ENCODE results near the gene PHF5A. TPM values are rescaled to one million over a fixed set of nuclear protein-coding genes. Genes with fewer than 3 reads are reported as not detected.

PHF5A gene
- total and polyA plus RNA-seq, 2 of the 8 experiments (the other 6 are each of a cell fraction or from before 2014, with no cell fraction given): 119 to 135 TPM

DNA sequence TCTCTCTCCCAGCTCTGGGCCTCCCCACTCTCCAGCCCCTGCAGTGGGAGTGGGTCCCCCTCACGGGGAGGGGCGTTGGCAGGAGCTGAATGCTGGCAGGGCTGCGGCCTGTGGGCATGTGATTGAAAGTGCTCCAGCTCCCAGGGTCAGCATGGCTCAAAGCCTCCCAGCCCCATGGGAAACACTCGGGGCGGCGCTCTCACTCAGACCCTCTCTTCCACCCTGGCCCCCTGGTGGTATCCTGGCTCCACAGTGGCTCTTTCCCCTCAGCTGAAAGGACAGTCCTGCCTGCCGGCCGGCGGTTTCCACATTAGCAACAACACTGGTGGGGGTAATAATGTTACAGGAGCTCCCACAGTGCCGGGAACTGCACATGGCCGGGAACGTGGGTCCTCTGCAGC lies 40.3 kb upstream of the PHF5A start:
- no peak overlapping the region for H2BK5ac ChIP-seq (ENCODE audit: low read depth, low read length)
- ChIA-PET POLR2A (ENCODE audit: partially characterized antibody) (interaction anchor here (0.8 to 6.0 kb wide), 5 partner anchors 35 to 128 kb away, joined by 3 to 54 read pairs (median 5); partner anchors contain the start of genes ACO2, PHF5A, POLR3H and TEF), CTCF (ENCODE audit: partially characterized antibody) (interaction anchor here (0.6 to 13.5 kb wide), 8 partner anchors 9 to 110 kb away, joined by 3 to 269 read pairs (median 12); partner anchors contain the start of genes ACO2 and PHF5A)
- TF ChIP-seq, protein P1, sequence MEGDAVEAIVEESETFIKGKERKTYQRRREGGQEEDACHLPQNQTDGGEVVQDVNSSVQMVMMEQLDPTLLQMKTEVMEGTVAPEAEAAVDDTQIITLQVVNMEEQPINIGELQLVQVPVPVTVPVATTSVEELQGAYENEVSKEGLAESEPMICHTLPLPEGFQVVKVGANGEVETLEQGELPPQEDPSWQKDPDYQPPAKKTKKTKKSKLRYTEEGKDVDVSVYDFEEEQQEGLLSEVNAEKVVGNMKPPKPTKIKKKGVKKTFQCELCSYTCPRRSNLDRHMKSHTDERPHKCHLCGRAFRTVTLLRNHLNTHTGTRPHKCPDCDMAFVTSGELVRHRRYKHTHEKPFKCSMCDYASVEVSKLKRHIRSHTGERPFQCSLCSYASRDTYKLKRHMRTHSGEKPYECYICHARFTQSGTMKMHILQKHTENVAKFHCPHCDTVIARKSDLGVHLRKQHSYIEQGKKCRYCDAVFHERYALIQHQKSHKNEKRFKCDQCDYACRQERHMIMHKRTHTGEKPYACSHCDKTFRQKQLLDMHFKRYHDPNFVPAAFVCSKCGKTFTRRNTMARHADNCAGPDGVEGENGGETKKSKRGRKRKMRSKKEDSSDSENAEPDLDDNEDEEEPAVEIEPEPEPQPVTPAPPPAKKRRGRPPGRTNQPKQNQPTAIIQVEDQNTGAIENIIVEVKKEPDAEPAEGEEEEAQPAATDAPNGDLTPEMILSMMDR (IDR thresholded peaks at IDR 0.05; ENCODE audit: control extremely low read depth in 1 of 3, insufficient read depth in 1 of 3, low read depth in 1 of 3, low read length in 3 of 3): peak in 1 of 3 experiments; percentile 9; a peak in 1 of 4 replicates
- no peak for TF ChIP-seq CHD1 (IDR thresholded peaks at IDR 0.05; ENCODE audit: low read depth, low read length)
- peaks cover 4 to 15% (median 13%) of the 10 kb centered on the region in 4 experiments for H3K4me1 ChIP-seq (replicated peaks in 1 of 4; ENCODE audit: control insufficient read depth in 3 of 4, insufficient read depth in 4 of 4, low read length in 3 of 4)
- H3K4ac ChIP-seq (replicated peaks; ENCODE audit: insufficient read length, low read depth, low read length): no peak overlapping the region
- peaks cover 0 to 16% (median 1%) of the 10 kb centered on the region in 4 experiments; a peak in 4 of 8 replicates for H3K36me3 ChIP-seq (ENCODE audit: control insufficient read depth in 2 of 4, insufficient read depth in 4 of 4, low read length in 3 of 4)
- no peak overlapping the region for H3K23ac ChIP-seq (ENCODE audit: insufficient read length)
- no peaks in the 10 kb centered on the region for H3K9me3 ChIP-seq (ENCODE audit: insufficient read depth in 2 of 2, low read depth in 1 of 2, low read length in 1 of 2)
- no peak overlapping the region for H4K91ac ChIP-seq (replicated peaks; ENCODE audit: insufficient read length, low read length)
- no peak overlapping the region for H2BK20ac ChIP-seq (ENCODE audit: low read length)
- H3K27me3 ChIP-seq (replicated peaks in 1 of 4; ENCODE audit: control insufficient read depth in 3 of 4, extremely low read depth in 1 of 4, insufficient read depth in 3 of 4, low read length in 3 of 4): no peaks in the 10 kb centered on the region
- H2AK5ac ChIP-seq (ENCODE audit: low read depth, low read length): no peak overlapping the region
- WGBS, 2 experiments (ENCODE audit: extremely low coverage in 1 of 2, insufficient coverage in 1 of 2, insufficient read length in 1 of 2, insufficient replicate concordance in 2 of 2, low coverage in 1 of 2, low lambda C conversion rate in 2 of 2, missing lambda C conversion rate in 1 of 2): 90% methylated on average over 12 of the region's 12 CpGs; no CpG with 5 or more reads in 1 of the 2 experiments
- FAIRE-seq (no peak), DNase-seq (ENCODE audit: low read depth in 1 of 2, low spot score in 2 of 2) (no peak)
- no peak overlapping the region for H2BK120ac ChIP-seq (replicated peaks; ENCODE audit: low read depth, low read length)
- H2AFZ ChIP-seq (ENCODE audit: low read length): no peak overlapping the region
- peaks cover 4% of the 10 kb centered on the region for H3K79me1 ChIP-seq (ENCODE audit: low read depth, low read length)
- no peak overlapping the region for H3K27ac ChIP-seq (ENCODE audit: low read depth, low read length)
- H3K9ac ChIP-seq (replicated peaks in 1 of 4; ENCODE audit: extremely low read depth in 1 of 4, low read depth in 3 of 4, low read length in 3 of 4): no peak overlapping the region; a peak in 1 of 7 replicates
- H3K4me3 ChIP-seq (ENCODE audit: extremely low read depth in 1 of 4, insufficient read depth in 2 of 4, low read depth in 3 of 4, low read length in 4 of 4): no peak overlapping the region
- peaks cover 0 to 2% of the 10 kb centered on the region in 2 experiments for H4K20me1 ChIP-seq (replicated peaks in 1 of 2; ENCODE audit: control insufficient read depth in 1 of 2, insufficient read depth in 2 of 2, low read length in 2 of 2)
- H3K23me2 ChIP-seq (ENCODE audit: low read depth, low read length): no peaks in the 10 kb centered on the region
- peaks cover 0 to 5% of the 10 kb centered on the region in 2 experiments; a peak in 1 of 4 replicates for H3K79me2 ChIP-seq (ENCODE audit: control insufficient read depth in 1 of 2, insufficient read depth in 2 of 2, low read length in 2 of 2)
- H3K56ac ChIP-seq (replicated peaks; ENCODE audit: insufficient read length, low read depth, low read length): no peak overlapping the region
- H3K14ac ChIP-seq (ENCODE audit: insufficient read length): no peak overlapping the region
- H2BK15ac ChIP-seq (ENCODE audit: low read length): no peak overlapping the region
- no peak overlapping the region for H3K4me2 ChIP-seq (ENCODE audit: insufficient read depth in 1 of 2, low read depth in 2 of 2, low read length in 2 of 2)
- H2BK12ac ChIP-seq (ENCODE audit: low read depth, low read length): no peak overlapping the region
- no peak overlapping the region for H4K8ac ChIP-seq (ENCODE audit: extremely low read depth, insufficient read depth, low read length)
- no peak overlapping the region for H3K18ac ChIP-seq (ENCODE audit: extremely low read depth, low read length)
- H4K5ac ChIP-seq (ENCODE audit: insufficient read length, low read depth, low read length): no peak overlapping the region

Measured in H1 (cell line).